Psoas muscle (tissue), 8 donors: Measurements from ENCODE around the gene NOLC1. TPM values are rescaled to one million over a fixed set of nuclear protein-coding genes. Genes with fewer than 3 reads are reported as not detected.

Source experiments
- ATAC-seq, 4 donors: fragments of 200-7000 bp; cut with Tn5 transposase; one replicate each; pipeline ENCODE4 v1.9.1; 2020; ENCODE audit warnings: moderate library complexity in 3 of 4, mild to moderate bottlenecking in 2 of 4
- DNase-seq, 2 donors: peaks; one replicate each; pipeline ENCODE4 v3.0.0-alpha.2; 2020
- H3K27ac ChIP-seq: fragments of 200-600 bp; one replicate; pipeline ENCODE4 v1.8.0; 2022
- H3K27me3 ChIP-seq, 3 donors: fragments of 200-600 bp in 1 of 3; one replicate each; pipeline versions ENCODE4 v1.6.1 to v1.8.0; 2013 to 2022; ENCODE audit warnings: low read length in 2 of 3, mild to moderate bottlenecking in 2 of 3, moderate library complexity in 1 of 3; ENCODE audit not compliant: insufficient read depth in 3 of 3
- H3K36me3 ChIP-seq, 2 donors: fragments of 200-600 bp in 1 of 2; one replicate each; pipeline versions ENCODE4 v1.6.1 to v1.8.0; 2013 to 2022; ENCODE audit warnings: low read depth in 1 of 2, mild to moderate bottlenecking in 1 of 2, moderate library complexity in 1 of 2; ENCODE audit not compliant: insufficient read depth in 1 of 2
- H3K4me1 ChIP-seq: fragments of 200-600 bp; one replicate; pipeline ENCODE4 v1.8.0; 2022
- H3K4me3 ChIP-seq: fragments of 200-600 bp; one replicate; pipeline ENCODE4 v1.8.0; 2022; ENCODE audit warnings: mild to moderate bottlenecking
- H3K9me3 ChIP-seq: fragments of 200-600 bp; one replicate; pipeline ENCODE4 v1.8.0; 2022
- CTCF ChIP-seq: fragments of 200-600 bp; IDR thresholded peaks from one replicate; pipeline ENCODE4 v1.8.0; 2022; ENCODE audit warnings: antibody characterized with exemption
- WGBS, 3 donors: extraction: QIAGEN DNeasy Blood & Tissue Kit; methylation state at CpG; one replicate each; pipeline versions ENCODE4 v1.1.6 to v1.1.7; 2013; 5-methylcytosine and 5-hydroxymethylcytosine counted together
- intact Hi-C, 2 donors: fragments of 100-400 bp; cut with DNase I; formaldehyde crosslinking; loops; one replicate each; pipeline versions ENCODE4 v1.11.0 to v1.14.2; 2022
- polyA plus RNA-seq, 3 donors: library from polyadenylated mRNA; stranded (reverse); fragments of 200-250 nt; gene quantifications; one replicate each; pipeline ENCODE4 v1.2.3, GENCODE V29; 2013
- total RNA-seq, 4 donors: library from RNA; stranded (reverse); fragmentation: NEBNext Ultra II Directional in 2 of 4; extraction: Animal tissue kit (Norgen Biotek cat#: 25700) in 2 of 4; gene quantifications; one replicate each; pipeline versions ENCODE4 v1.2.1 to v1.2.4, GENCODE V29; 2021 to 2023
- donor health status: healthy with polysubstance abuse.
- donor health status: DM: no; HTN: no; CAD: no; lungs with moderate emphysema.
- donor health status: Bipolar disorder and iron deficiency.
- donor health status: healthy.
- donor health status: DM: yes; HTN: yes; CAD: no.
- donor health status: DM: no; HTN: no; CAD: no.
- donor health status: DM: no; HTN: no; CAD: no.
- donor health status: DM: yes; HTN: yes; CAD: no.

Gene NOLC1
- total and polyA plus RNA-seq, 7 donors, result 25.8 to 86.1 (median 57.6) TPM

- no peak for ATAC-seq
- WGBS, 3 donors, result 50 to 72% (median 63%) methylated on average over 2 of the region's 2 CpGs
Observed at GRCh38 chr10:102134416-102134815, 17.8 kb upstream of the NOLC1 start.

GRCh38 chr10:102135956-102136526 is 16.1 kb upstream of the NOLC1 start:
- no peaks in the 10 kb centered on the region for H3K9me3 ChIP-seq
- ATAC-seq, result no peak
- no peaks in the 10 kb centered on the region for H3K27me3 ChIP-seq
- no peak overlapping the region for H3K27ac ChIP-seq
- TF ChIP-seq CTCF, result no peak
- H3K4me3 ChIP-seq, result no peak overlapping the region
- WGBS, 3 donors, result 54 to 72% (median 66%) methylated on average over 7 of the region's 7 CpGs
- intact Hi-C loops, result loop anchor here (2.0 kb wide), 1 partner anchor 15 kb away; no protein-coding TSS in a partner anchor
- H3K4me1 ChIP-seq, result peaks cover 27% of the 10 kb centered on the region
- peaks cover 0 to 38% of the 10 kb centered on the region in 2 donors for H3K36me3 ChIP-seq
- DNase-seq, result no peak

More at GRCh38 chr10:102134416-102134815, 17.8 kb upstream of the NOLC1 start:
- DNase-seq, result no peak
- Histone ChIP-seq H3K27ac (peak overlapping the region; percentile 99), H3K27me3 (no peaks in the 10 kb centered on the region), H3K4me3 (peak overlapping the region; percentile 100), H3K9me3 (no peaks in the 10 kb centered on the region), H3K4me1 (peaks cover 27% of the 10 kb centered on the region), H3K36me3 (peaks cover 0 to 22% of the 10 kb centered on the region in 2 donors)
- TF ChIP-seq CTCF, result no peak
- intact Hi-C loops, result loop anchor here (2.0 kb wide), 1 partner anchor 16 kb away; no protein-coding TSS in a partner anchor

DNA sequence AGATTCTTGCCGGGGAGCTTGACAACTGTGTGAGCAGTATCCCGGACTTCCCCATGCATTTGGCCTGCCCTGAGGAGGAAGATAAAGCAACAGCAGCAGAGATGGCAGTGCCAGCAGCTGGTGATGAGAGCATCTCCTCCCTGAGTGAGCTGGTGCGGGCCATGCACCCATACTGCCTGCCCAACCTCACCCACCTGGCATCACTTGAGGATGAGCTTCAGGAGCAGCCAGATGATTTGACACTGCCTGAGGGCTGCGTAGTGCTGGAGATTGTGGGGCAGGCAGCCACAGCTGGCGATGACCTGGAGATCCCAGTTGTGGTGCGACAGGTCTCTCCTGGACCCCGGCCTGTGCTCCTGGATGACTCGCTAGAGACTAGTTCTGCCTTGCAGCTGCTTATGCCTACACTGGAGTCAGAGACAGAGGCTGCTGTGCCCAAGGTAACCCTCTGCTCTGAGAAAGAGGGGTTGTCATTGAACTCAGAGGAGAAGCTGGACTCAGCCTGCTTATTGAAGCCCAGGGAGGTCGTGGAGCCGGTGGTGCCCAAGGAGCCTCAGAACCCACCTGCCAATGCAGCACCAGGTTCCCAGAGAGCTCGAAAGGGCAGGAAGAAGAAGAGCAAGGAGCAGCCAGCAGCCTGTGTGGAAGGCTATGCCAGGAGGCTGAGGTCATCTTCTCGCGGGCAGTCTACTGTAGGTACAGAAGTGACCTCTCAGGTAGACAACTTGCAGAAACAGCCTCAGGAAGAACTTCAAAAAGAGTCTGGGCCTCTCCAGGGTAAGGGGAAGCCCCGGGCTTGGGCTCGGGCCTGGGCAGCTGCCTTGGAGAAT is 12.7 kb upstream of the NOLC1 start:
- DNase-seq, result no peak
- Histone ChIP-seq H3K27ac (no peak overlapping the region), H3K4me3 (no peak overlapping the region), H3K4me1 (peaks cover 22% of the 10 kb centered on the region), H3K27me3 (no peaks in the 10 kb centered on the region), H3K36me3 (peaks cover 0 to 73% of the 10 kb centered on the region in 2 donors), H3K9me3 (no peaks in the 10 kb centered on the region)
- intact Hi-C loops, result no loop called here
- TF ChIP-seq CTCF, result no peak
- 89 to 94% (median 91%) methylated on average over 15 of the region's 15 CpGs for WGBS, 3 donors
- ATAC-seq, result no peak

- ATAC-seq (no peak), DNase-seq (no peak)
- peaks cover 15% of the 10 kb centered on the region for H3K4me1 ChIP-seq
- H3K27ac ChIP-seq, result no peak overlapping the region
- no peaks in the 10 kb centered on the region for H3K9me3 ChIP-seq
- H3K27me3 ChIP-seq, result no peaks in the 10 kb centered on the region
- 76 to 93% (median 84%) methylated on average over 4 of the region's 4 CpGs for WGBS, 3 donors
- intact Hi-C loops, result no loop called here
- H3K4me3 ChIP-seq, result no peak overlapping the region
- H3K36me3 ChIP-seq, result peaks cover 0 to 80% of the 10 kb centered on the region in 2 donors
- no peak for TF ChIP-seq CTCF
Observed at GRCh38 chr10:102140218-102140617, 12.0 kb upstream of the NOLC1 start.
